ENCODE results near the gene MTERF2. TPM values are rescaled to one million over a fixed set of nuclear protein-coding genes. Genes with fewer than 3 reads are reported as not detected.

The MTERF2 gene
- total and polyA plus RNA-seq, 2 of the 13 experiments (the other 11 are each of a cell fraction or from before 2014, with no cell fraction given) = 8.0 to 11.6 TPM

DNA sequence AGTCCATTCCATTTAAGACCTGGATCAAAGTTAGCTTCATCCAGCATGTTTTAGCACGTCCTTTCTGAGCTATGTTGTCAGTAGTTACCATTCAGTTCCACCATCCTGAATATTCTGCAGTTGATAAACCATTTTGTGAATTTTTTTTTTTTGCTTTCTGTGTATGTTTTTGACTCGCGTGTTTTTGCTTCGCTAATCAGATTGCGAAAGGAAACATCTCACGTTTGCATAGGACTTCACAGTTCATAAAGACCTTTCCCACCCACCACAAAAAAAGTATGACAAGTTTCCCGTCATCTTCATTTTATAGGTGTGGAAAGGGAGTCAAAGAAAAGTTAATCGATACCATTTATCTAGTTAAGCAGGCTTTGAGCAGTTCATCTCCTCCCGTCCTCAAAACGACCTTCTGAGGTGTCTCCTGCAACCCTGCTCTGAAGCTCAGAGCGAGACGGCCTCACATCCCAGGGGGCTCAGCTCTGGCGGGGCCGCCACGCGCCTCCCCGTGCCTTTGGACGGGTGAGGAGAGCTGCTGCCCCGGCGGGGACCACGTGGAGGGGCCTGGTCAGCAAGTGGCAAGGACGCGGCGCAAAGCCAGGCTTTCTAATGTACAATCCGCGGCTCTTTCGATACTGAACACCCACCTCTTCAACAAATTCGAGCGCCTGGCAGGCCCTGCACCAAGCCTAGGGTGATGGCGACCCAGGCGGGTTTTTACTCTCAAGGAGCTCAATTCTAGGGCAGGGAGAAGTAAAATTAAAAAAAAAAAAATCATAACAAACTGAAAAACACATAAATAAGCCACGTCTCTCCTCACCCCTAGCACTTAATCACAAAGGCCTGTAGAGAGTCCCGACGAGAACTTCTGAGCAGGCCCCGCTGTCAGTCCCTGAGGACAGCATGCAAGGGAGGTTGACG, 32.2 kb downstream of the MTERF2 start (continued):
- TF ChIP-seq, protein P1, sequence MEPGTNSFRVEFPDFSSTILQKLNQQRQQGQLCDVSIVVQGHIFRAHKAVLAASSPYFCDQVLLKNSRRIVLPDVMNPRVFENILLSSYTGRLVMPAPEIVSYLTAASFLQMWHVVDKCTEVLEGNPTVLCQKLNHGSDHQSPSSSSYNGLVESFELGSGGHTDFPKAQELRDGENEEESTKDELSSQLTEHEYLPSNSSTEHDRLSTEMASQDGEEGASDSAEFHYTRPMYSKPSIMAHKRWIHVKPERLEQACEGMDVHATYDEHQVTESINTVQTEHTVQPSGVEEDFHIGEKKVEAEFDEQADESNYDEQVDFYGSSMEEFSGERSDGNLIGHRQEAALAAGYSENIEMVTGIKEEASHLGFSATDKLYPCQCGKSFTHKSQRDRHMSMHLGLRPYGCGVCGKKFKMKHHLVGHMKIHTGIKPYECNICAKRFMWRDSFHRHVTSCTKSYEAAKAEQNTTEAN (CRISPR knock-in tag; conservative IDR thresholded peaks at IDR 0.05) = no peak
- peak; percentile 88; the same call in 1 of the 2 replicates for TF ChIP-seq HOXA7 (CRISPR knock-in tag; IDR thresholded peaks at IDR 0.05)
- TF ChIP-seq HDAC6 (IDR thresholded peaks at IDR 0.05; ENCODE audit: low read depth, low read length) = no peak
- no peak for TF ChIP-seq SIN3A (IDR thresholded peaks at IDR 0.05; ENCODE audit: borderline replicate concordance, low read depth, low read length)
- 0 out of 2 replicates have a peak, but pooled peaks have one; percentile 18 for TF ChIP-seq ZNF121 (CRISPR knock-in tag; IDR thresholded peaks at IDR 0.05)
- no peak for TF ChIP-seq ZNF30 (CRISPR knock-in tag; IDR thresholded peaks at IDR 0.05)
- TF ChIP-seq, protein P2, sequence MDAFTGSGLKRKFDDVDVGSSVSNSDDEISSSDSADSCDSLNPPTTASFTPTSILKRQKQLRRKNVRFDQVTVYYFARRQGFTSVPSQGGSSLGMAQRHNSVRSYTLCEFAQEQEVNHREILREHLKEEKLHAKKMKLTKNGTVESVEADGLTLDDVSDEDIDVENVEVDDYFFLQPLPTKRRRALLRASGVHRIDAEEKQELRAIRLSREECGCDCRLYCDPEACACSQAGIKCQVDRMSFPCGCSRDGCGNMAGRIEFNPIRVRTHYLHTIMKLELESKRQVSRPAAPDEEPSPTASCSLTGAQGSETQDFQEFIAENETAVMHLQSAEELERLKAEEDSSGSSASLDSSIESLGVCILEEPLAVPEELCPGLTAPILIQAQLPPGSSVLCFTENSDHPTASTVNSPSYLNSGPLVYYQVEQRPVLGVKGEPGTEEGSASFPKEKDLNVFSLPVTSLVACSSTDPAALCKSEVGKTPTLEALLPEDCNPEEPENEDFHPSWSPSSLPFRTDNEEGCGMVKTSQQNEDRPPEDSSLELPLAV (CRISPR knock-in tag; conservative IDR thresholded peaks at IDR 0.05; ENCODE audit: low read depth) = no peak
- TF ChIP-seq CEBPB (IDR thresholded peaks at IDR 0.05; ENCODE audit: borderline replicate concordance, low read depth, low read length) = 0 out of 2 replicates have a peak, but pooled peaks have one; percentile 7
- TF ChIP-seq, protein P3, sequence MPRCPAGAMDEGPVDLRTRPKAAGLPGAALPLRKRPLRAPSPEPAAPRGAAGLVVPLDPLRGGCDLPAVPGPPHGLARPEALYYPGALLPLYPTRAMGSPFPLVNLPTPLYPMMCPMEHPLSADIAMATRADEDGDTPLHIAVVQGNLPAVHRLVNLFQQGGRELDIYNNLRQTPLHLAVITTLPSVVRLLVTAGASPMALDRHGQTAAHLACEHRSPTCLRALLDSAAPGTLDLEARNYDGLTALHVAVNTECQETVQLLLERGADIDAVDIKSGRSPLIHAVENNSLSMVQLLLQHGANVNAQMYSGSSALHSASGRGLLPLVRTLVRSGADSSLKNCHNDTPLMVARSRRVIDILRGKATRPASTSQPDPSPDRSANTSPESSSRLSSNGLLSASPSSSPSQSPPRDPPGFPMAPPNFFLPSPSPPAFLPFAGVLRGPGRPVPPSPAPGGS (CRISPR knock-in tag; IDR thresholded peaks at IDR 0.05) = no peak
- TF ChIP-seq ZNF20 (CRISPR knock-in tag; IDR thresholded peaks at IDR 0.05) = peak; percentile 80; the same call in 1 of the 2 replicates
- no peak for TF ChIP-seq ZFP36L1 (CRISPR knock-in tag; IDR thresholded peaks at IDR 0.05)
- no peak for TF ChIP-seq AGO2 (optimal IDR thresholded peaks at IDR 0.05; ENCODE audit: low read depth, low read length)
- TF ChIP-seq CENPX (CRISPR knock-in tag; IDR thresholded peaks at IDR 0.05) = no peak
- TF ChIP-seq ZNF232 (CRISPR knock-in tag; IDR thresholded peaks at IDR 0.05; ENCODE audit: borderline replicate concordance) = peak; percentile 71; the same call in 1 of the 2 replicates
- TF ChIP-seq, protein P4, sequence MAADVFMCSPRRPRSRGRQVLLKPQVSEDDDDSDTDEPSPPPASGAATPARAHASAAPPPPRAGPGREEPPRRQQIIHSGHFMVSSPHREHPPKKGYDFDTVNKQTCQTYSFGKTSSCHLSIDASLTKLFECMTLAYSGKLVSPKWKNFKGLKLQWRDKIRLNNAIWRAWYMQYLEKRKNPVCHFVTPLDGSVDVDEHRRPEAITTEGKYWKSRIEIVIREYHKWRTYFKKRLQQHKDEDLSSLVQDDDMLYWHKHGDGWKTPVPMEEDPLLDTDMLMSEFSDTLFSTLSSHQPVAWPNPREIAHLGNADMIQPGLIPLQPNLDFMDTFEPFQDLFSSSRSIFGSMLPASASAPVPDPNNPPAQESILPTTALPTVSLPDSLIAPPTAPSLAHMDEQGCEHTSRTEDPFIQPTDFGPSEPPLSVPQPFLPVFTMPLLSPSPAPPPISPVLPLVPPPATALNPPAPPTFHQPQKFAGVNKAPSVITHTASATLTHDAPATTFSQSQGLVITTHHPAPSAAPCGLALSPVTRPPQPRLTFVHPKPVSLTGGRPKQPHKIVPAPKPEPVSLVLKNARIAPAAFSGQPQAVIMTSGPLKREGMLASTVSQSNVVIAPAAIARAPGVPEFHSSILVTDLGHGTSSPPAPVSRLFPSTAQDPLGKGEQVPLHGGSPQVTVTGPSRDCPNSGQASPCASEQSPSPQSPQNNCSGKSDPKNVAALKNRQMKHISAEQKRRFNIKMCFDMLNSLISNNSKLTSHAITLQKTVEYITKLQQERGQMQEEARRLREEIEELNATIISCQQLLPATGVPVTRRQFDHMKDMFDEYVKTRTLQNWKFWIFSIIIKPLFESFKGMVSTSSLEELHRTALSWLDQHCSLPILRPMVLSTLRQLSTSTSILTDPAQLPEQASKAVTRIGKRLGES (CRISPR knock-in tag; IDR thresholded peaks at IDR 0.05; ENCODE audit: borderline replicate concordance) = no peak
- no peak for TF ChIP-seq ZNF296 (CRISPR knock-in tag; conservative IDR thresholded peaks at IDR 0.05)
- no peak for TF ChIP-seq EP300 (IDR thresholded peaks at IDR 0.05; ENCODE audit: low read depth in 2 of 2, low read length in 2 of 2)
- no peak for TF ChIP-seq EP300 (CRISPR knock-in tag; IDR thresholded peaks at IDR 0.05; ENCODE audit: borderline replicate concordance)
- TF ChIP-seq ZBTB1 (CRISPR knock-in tag; IDR thresholded peaks at IDR 0.05; ENCODE audit: borderline replicate concordance) = no peak
- TF ChIP-seq TMF1 (CRISPR knock-in tag; IDR thresholded peaks at IDR 0.05; ENCODE audit: low read depth) = no peak
